ENCODE results near the gene MNX1.

MNX1 gene

DNA sequence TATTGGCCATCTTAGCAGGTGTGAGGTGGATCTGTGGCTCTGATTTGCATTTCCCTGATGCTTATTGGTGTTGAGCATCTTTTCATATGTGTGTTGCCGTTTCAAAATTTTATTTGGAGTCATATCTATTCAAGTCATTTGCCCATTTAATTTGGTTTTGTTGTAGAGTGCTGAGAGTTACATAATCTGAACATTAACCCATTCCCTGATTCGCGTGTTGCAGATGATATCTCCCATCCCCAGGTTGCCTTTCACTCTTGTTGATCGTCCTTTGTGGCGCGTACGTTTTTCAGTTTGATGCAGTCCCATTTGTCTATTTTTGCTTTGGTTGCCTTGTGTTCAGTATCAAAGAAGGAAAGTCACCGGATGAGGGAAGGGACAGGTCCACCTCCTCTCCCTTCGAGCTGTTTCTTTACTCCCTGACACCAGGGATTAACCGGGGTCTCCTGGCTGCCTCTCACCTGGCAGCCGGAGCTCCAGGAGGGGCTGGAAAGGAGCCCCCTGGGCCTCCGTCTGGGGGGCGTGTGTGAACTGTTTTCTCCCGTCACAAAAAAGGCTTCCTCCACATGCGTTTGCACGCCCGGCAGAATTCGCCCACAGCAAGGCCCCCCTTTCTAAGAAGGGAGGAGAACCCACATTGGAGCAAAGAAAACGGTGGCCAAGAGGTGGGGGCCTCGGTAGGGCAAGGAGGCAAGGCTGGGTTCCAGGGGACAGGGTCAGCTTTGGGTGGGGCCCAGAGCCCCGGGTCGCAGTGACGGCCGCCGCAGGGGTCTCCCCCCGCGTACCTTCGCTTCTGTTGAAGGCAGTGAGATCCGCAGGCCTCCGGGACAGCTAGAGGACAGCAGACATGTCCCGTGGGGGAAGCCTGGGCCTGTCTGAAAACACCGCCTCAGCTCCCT lies 8.3 kb downstream of the MNX1 start:
- no peak for DNase-seq

DNA sequence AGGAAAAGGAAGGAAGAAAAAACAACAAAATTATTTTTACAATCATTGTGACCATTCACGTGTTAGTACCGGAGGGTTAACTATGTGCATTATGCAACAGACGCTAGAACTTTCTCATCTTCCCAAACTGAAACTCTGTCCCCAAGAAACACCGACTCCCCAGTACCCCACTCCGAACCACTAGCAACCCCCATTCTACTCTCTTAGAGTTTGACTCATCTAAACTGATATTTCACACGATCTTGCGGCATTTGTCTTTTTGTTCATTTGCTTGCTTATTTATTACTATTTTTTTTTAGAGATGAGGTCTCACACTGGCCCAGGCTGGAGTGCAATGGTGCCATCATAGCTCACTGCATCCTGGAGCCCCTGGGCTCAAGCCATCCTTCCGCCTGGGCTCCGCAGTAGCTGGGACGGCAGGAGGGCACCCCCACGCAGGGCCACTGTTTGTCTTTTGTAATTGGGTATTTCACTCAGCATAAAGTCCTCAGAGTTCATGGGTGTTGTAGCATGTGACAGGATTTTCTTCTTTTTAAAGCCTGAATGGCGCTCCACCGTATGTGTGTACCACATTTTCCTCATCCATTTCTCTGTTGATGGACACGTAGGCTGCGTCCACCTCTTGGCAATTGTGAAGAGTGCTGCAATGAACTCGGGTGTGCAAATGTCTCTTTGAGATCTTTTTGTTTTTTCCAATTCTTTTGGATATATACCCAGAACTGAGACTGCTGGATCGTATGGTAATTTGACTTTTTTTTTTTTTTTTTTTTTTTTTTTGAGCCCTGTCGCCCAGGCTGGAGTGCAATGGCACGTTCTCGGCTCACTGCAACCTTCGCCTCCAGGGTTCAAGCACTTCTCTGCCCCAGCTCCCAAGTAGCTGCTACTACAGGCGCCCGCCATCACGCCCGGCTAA lies 9.5 kb downstream of the MNX1 start:
- DNase-seq = no peak

DNA sequence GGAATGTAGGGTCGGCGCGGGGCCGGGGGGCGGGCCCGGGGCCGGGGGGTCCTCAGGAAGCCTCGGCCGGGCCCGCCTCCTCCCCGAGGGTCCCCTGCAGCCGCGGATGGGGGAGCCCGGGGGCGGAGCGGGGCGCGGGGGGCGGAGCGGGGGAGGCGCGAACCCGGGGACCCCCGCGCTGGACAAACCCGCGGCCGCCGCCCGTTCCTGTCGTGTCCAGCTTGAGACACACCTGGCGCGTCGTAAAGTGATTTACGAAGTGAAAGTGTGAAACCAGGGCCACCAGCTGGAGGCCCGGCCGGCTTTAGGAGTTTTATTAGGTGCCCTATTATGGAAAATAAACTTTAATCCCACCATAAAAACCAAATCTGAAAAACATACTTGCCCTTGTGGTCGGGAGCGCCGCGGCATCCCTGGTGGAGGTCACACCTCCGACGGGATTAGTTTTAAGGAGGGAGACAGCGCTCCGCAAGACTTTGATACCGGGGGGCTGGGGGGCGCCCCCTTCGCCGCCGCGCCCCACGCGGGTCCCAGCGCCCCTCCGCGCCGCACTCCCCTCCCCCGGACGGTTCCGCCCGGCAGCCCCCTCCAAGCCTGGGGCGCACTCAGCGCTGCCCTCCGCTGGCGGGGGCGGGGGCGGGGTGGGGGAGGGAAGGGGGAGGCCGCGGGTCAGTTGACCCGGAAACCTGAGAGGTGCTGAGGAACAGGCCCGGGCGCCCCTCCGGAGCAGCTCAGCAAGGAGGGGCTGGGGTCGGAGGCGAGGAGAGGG lies 10.3 kb downstream of the MNX1 start:
- no peak for DNase-seq

DNA sequence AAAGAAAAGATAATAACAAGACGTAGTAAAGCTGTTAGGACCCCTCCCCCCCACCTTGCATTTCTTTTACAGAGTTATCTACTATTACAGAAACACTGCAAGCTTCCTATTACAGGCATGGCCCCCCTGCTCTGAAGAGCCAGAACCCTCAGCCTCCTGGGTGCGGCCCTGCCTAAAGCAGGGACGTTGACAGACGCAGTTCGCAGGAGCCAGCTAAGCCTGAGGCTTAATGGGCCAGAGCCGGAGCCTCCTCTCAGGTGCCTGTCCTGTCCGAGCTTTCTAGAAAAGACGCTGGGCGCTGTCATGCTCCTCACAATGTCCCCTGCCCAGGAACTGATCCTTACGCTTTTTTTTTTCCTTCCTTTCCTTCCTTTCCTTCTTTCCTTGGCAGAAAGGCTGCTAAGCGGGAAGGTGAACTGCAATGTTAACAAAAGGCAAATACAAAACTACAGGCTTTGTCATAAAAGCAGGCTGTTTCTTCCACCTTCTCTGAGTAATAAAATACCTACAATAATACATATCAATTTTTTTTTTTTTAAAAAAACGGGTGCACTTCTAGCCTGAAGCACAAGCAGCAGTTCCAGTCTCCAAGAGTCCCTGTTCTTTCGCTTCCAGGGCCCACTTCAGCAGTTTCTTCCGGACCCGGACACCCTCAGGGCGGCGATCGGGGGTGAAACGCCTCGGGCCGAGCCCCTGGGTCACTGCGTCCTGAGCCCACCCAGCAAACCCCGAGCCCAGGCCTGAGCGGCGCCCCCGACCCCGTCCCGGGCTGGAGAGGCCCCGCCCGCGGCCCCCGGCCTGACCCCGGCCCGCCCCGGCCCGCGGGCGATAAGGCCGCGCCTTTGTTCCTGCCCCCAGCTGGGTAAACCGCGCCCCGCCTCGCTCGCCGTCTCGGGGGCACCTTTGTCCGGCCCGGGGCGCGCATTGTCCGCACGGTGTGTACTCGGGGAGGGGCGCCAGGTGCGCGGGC lies 11.2 kb downstream of the MNX1 start:
- no peak for DNase-seq

DNA sequence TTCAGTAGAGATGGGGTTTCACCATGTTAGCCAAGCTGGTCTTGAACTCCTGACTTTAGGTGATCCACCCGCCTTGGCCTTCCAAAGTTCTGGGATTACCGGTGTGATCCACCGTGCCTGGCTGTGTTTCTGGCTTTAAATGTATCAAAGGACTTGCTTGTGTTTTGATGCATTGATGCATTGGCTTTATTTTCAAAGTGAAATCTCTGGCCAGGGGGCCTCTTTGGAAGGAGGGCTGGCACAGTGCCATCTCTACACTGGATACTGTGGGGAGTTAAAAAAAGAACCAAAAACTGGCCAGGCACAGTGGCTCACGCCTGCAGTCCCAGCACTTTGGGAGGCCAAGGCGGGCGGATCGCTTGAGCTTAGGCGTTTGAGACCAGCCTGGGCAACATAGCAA lies 16.0 kb downstream of the MNX1 start:
- DNase-seq = no peak

DNA sequence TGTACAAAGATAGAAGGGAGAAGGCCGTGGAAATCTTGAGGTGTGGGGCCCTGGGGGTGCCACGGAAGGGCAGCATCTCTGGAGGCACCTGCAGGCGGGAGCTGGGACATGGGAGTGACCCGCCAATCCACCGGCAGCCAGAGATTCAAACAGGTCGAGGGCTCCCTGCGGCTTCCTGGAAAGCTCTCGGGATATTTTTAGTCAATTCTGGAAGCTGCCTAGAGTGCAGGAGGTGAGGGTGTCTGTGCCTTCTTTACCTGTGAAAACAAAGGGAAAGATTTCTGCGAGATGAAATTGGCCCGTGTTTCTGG lies 16.6 kb downstream of the MNX1 start:
- no peak for DNase-seq

DNA sequence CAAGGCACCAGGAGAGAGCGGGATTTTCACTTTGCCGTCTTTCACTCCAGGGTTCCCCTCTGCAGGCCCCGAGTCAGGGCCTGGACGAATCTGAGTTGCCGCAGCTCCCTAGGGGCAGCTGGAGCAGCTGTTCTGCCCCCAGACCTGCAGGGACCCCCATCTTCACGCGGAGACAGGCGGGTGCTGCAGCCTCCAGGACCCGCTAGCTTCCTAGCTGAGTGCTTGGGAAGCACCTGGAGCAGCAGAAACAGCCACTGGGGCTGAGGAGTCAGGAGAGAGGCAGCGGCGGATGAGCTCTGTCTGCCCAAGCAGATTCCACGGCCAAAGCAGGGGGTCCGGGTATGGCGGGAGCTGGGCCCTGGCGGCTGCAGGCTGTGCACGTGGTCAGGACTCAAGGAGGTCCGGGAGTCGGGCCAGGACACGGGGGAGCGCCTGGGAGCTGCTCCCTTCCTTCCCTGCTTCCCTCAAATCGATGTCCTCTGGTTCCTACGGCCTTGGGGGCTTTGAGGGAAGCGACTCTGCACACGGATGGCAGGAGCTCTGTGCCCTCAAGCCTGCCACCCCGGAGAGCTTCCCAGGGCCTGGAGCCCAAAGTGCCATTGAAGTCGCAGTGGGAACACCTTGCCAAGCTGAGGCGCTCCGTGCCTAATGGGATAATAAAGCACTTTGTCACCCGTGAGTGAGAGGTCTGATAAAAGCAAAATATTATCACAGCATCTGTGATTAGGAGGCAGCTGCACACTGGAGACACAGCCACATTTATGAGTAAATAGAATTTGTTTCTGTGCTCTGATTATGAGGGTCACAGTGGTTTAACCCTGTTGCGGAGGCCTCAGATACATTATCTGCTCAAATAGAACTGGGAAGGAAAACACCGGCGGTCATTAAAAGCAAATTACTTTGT lies 17.2 kb downstream of the MNX1 start:
- DNase-seq = no peak

DNA sequence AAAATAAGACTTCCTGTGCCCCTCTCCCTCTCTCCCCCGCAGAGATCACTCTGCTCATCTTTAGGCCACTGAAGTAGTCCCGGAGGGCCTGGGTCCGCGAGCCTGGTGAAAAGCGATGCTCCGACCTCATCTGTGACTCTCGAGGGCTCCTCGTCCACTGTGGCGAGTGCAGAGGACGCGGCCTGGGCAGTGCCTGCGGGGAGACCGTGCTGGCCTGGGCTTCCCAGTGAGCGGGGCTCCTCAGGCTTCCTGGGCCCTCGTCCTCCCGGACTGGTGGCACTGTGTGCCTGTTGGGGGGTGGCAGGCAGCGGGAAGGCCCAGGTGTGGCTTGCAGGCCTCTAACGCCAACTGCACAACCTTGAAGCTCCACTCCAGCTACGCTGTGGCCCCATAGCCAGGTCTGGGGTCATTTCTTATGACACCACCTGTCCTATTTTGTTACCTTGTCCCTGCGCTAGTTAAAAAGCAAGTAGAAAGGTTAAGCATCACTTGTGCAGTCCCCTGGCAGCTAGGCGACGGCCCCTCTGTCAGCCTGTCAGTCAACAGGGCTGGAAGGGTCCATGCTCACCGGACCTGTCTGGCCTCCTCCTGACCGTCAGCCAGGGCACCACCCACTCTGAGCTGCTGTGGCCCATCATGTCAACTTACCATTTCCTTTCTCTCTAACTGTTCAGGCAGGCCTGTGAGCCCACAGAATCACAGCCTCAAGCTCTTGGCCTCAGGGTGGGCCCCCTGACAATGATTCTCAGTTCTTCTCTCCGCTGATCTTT lies 20.5 kb downstream of the MNX1 start:
- DNase-seq = no peak

DNA sequence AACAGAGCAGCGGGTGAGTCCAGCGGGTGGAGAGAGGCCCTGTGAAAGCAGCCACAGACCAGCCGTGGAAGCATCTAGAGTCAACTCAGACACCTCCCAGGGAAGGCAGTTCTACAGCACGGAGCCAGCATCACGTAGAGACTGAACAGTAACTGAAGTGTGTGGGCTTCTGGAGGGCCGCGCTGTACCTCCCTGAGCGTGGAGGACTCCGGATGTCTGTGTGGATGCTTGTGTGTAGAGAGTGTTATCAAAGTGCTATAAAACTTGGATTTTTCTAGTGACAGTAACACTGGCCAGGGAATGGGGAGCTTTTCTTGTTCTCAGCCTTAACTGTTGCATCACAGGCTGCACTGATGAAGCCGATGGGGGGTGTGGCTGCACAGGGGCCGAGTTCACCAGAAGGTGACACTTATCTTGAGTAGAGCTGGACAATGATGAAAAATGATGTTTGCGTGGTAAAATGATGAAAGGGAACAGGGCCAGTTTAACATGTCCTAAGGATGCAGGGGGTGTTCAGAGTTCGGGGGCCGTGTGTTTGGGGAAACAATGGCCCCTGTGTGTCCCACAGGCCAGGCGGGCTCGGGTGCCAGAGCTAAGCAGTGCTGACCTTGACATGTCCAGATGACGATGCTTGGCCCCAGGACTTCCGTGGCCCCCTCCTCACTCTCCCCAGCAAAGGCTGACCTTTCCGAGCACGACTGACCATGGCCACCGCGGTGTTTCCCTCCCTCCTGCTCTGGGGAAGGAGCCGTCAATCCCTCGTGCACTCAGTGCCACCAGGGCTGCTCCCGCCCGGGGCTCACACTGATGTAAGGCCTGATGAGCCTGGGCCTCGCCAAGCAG lies 21.9 kb downstream of the MNX1 start:
- no peak for DNase-seq

DNA sequence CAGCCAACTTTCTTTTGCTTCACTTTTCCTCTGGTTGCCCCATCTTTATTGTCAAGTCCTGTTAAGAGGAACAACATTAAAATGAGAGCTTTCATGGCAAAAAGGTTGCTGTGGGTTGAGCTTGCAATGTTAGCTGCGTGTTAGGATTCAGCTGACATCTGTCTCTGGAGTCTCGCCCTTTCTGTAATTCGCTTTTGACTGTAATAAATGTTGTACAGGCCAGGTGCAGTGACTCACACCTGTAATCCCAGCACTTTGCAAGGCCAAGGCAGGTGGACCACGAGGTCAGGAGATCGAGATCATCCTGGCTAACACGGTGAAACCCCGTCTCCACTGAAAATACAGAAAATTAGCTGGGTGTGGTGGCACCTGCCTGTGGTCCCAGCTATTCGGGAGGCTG lies 24.1 kb downstream of the MNX1 start:
- no peak for DNase-seq

DNA sequence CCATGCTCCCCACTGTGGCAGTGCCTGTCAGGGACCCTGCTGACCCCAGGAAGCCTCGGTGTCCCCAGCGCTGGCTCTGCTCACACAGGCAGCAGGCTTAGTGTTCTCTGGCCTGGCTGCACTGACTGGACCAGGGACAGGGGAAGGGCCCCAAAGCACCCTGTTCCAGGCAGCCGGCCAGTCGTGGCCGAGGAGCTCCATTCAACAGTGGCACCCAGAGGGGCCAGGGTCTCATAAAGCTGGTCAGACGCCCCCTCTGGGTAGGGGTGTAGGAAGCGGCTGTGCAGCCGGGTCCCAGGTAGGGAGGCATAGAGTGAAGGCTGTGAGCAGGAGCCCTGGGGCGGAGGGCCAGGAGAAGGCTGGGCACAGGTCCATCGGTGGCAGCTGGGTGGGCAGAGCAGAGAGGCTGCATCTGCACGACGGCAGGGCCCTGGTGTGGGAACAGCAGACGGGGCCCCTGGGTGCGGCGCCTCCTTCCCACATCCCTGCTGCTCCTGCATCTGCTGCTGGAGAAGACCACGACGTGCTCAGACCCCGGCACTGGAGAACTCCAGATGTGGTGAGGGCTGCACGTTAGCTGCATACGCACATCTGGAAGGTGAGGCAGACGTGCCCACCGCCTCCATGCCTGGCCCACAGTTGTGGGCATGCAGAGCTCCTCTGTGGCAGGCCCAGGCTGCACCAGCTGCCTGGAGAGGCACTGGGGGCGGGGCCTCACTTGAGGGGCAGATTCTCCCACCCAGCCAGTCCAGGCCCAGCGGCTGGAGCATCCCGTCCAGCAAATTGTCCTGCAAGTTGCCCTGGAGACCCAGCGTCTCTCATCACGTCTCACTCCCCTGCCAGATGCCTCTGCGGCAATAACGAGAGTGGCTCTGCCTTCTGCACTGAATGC lies 25.1 kb downstream of the MNX1 start:
- no peak for DNase-seq

DNA sequence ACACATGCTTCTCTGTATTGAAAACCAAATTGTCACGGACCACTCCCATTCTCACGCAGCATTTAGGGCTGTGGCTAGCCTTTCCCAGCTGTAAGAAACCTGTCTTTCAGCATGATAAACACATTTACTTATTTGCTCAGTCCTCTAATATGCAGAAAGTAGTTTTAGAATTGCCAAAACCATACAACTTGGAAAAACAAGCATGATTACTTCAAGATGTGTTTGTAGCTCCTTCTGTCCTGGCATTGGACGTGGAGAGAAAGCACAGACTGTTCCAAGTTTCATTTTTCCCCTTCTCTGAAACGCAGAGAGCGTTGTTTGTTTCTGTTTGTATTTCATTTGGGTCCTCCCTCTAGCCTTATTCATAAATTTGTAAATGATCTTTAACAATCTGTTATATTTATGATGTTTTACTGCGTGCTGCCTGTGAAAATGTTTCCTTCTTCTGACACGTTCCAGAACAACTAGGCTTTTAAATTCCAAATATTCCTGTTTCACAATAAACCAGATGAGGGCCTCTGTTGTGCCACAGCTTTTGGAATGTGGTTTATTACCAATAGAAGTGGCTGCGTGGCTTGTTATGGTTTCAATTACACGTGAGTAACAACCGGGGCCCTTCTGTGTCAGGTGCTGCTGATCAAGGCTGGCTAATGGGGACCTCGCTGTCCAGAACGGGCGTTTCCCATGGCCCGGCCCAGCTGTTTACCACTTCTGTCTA lies 26.1 kb downstream of the MNX1 start:
- DNase-seq = no peak

DNA sequence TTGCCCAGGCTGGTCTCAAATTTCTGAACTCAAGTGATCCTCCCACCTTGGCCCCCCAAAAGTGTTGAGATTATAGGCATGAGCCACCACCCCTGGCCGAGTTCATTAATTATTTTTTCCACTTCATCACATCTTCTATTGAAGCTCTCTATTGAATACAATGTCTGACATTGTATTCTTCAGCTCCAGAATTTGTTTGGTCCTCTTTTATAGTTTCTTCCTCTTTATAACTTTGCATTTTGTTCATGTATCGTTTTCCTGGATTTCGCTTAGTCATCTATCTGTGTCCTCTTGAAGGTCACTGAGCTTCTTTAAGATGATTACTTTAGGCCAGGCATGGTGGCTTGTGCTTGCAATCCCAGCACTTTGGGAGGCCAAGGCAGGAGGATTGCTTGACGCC lies 30.8 kb downstream of the MNX1 start:
- no peak for DNase-seq

DNA sequence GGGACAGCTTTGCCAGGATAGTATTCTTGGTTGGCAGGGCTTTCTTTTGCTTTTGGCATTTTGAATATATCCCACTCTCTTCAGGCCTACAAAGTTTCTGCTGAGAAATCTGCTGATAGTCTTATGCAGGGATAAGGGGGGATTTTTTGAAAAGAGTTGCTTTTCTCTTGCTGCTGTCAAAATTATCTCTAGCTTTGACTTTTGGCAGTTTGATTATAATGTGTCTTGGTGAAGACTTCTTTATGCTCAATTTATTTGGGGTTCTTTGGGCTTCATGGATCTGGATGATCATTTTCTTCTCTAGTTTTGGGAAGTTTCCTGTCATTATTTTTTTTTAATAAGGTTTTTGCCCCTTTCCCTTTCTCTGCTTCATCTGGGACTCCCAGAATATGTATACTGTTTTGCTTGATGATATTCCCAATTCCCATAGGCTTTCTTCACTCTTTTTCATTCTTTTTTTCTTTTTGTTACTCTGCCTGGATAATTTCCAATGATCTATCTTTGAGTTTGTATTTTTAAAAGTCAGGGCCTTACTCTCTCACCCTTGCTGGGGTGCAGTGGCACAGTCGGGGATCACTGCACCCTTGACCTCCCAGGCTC lies 31.4 kb downstream of the MNX1 start:
- DNase-seq = no peak

DNA sequence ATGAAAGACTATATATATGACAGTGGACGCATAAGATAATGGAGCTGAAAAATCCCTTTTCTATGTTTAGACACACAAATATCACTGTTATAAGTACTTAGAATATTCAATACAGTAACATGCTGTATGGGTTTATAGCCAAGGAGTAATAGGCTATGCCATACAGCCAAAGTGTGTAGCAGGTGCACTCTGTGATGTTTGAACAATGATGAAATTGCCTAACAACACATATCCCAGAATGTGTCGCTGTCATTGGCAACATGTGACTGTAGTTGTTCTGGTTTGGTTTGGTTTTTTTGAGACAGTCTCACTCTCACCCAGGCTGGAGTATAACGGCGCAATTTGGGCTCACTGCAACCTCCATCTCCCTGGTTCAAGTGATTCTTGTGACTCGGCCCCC lies 34.8 kb downstream of the MNX1 start:
- no peak for DNase-seq

DNA sequence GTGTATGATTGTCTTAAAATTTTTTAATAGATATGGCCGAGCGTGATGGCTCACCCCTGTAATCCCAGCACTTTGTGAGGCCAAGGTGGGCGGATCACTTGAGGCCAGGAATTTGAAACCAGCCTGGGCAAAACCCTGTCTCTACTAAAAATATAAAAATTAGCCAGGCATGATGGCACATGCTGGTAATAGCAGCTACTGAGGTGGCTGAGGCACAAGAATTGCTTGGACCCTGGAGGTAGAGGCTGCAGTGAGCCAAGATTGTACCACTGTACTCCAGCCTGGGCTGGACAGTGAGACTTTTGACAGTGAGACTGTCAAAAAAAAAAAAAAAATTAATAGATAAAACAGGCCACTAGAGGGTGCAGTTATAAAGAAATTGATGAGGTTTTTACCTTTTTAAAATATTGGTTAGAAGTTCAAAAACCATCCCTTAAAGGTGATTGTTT lies 40.5 kb downstream of the MNX1 start:
- no peak for DNase-seq

DNA sequence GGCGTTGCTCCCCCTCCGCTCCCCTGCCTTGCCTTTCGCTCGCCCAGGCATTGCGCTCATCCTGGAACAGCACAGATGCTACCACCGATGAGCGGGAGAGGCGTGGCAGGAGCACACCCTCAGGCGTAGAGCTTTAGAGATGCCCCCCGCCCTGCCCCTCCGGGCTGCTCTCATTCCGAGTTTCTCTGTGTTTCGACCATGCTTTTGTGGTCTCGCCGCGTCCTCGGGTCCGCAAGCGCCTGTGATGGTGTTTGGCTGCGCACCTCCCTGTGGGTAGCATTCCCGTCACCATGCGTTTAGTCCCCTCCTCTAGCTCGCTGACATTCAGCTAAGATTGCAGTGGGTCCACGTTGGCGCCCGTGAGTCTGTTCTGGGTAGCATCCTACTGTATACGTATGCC lies 42.3 kb downstream of the MNX1 start:
- no peak for DNase-seq
